ENCODE measurements around the gene GFOD1.
A peak's percentile ranks its signal among the peaks of the same experiment; 100 is the strongest.
"Not testable (repeated sequence)": the region's sequence is repeated elsewhere in the genome, so short reads cannot be mapped to it uniquely, and the experiment has no call there.

The GFOD1 gene

DNA sequence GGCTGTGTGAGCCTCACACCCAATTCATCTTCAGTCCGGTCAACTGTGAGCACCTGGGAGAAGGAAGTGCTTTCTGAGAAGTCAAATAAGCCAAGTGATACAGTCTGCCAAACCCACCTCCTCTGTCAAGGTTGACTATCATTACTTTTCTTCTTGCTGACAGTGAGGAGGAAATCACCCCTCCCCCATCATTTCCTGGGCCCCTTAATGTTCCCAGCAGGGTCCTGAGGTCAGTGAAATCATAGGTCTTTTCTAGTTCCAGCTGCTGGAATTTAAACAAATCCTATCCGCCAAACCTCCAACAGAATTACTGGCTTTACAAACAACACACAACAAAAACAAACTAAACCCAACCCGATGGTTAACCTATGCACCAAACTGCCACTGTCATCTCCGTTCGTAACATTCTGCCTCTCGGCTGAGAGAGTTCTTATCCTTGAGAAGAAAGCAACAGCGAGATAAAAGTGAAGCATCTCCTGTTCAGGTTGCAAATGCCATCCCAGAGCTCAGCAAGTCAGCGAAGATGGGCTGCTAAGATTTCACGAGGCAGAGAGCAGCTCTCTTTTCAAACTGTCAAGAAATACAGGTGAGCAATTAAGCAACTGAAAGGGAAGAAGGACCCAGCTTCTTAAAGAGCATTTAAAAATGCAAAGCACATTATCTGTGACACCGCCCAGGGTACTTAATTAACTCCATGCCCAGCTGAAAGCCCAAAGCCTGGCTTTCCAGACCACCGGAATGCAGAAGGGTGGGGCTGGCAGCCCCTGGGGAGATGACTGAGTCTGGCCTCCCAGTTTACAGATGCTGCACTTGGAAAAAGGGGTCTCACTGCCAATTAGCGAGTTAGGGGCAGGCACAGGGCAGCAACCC, 24.7 kb downstream of the GFOD1 start:
- no peak for DNase-seq

DNA sequence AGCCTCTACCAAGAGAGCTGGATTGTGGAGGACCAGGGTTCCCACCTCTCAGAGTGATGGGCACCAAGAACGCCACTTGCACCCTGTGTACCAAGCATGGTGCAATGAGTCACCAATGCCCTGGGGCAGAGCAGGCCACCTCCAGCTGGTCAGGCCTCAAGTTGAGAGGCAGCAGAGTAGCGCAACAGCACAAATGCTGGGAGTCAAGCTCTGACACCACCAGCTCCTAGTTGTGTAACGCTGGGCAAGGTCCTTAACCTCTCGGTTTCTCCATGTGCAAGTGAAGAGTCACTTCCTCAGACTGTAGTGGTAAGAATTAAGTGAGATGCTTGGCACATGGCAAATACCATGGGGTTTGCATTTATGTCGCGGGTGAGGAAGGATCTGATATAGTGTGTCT, 25.6 kb downstream of the GFOD1 start:
- DNase-seq = no peak

DNA sequence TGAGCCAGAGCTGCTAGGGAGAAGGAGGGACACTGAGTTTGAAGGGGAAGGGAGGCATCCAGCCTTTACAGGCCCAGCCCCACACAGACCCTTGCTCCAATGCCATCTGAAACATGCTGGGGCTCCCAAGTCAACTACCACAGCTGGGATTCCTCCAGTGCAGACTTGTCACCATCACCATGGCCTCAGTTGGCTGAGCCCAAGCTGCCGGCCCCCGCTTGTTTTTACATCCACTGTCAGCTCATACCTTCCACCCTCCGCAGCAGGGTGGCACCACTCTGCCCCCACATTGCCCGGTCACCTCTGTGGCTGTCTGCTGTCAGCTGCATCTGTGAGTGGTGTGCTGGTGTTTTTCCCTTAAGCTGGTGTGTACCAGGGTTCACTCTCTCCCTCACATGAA, 26.1 kb downstream of the GFOD1 start:
- no peak for DNase-seq

DNA sequence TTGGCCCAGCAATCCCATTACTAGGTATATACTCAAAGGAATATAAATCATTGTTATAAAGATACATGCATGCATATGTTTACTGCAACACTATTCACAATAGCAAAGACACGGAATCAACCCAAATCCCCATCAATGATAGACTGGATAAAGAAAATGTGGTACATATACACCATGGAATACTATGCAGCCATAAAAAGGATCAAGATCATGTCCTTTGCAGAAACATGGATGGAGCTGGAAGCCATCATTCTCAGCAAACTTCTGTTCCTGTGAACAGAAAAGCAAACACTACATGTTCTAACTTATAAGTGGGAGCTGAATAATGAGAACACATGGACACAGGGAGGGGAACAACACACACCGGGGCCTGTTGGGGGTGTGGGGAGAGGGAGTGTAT, 27.1 kb downstream of the GFOD1 start:
- not testable (repeated sequence) for DNase-seq

DNA sequence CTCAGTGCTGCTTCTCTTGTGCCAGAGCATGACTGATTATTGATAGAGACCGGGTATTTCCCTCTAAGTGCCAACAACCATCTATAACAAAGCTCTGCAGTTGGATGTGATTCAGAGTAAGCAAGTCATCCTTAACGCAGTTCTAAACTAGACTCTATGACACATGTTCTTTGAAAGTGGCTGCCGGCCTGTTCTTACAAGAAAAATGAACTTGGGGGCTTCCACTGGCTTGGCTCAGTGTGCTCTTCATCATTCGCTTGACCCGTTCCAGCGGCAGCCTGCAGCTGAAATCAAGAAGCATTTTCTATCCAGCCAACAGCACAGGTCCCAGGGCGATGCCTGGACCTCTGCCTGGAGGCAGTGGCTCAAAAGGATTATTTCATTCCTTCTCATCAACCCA, 29.8 kb downstream of the GFOD1 start:
- no peak for DNase-seq

DNA sequence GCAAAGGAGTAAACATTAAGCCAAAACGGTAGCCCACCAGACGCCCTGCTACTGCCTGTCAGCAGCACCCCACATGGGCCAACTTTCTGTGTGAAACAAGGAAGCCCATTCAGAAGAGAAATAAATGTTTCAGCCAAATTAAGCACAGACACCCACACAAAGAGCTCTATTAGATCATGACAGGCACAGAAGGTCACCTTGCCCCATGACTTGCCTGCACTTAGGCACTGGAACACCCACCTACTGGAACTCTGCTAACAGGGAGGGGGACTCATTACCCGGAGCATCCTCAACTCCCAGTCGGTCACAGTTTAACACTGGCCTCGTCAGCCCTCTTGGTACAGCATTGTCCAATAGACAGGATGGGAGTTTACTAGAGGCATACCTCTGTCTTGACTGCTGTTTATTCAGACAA, 31.8 kb downstream of the GFOD1 start:
- DNase-seq = no peak

DNA sequence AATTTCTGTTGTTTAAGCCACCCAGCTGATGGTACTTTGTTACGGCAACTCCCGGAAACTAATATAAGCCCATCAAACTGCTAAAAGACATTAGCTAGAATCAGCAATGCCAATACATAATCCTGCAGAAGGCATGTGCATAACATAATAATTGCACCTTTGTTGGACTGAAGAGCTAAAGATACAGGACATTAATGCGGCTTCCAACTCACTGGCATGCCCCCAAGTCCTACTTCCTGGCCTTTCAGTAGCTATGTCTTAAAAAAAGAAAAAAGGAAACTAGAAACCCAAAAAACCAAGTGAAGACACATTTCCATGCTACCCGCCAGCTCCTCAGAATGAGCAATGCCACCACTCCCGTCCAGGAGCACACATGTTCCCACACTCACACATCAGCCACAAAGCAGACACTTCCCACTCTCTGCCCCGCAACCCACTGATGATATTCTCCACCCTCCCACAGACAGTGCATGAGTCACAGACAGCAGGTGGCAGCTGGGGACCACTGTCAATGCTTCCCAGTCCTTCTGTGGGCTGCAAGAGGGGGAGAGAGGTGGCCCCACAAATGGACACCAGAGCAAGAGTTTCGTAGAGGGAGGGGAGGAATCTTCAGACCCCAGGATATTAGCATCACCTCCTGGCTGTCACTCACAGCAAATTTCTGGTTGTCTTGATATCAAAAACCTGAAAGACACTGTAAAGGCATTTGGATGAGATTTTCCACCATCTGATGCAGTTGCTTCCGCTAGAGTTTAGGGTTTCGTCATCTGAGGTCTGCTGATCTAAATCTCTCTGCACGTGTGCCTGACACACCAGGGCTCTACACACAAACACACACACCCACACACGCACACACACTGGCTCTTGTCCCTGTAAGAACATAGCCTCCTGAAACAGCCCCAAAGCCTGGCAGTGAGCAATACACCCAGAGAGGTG, 32.8 kb downstream of the GFOD1 start:
- DNase-seq = no peak

DNA sequence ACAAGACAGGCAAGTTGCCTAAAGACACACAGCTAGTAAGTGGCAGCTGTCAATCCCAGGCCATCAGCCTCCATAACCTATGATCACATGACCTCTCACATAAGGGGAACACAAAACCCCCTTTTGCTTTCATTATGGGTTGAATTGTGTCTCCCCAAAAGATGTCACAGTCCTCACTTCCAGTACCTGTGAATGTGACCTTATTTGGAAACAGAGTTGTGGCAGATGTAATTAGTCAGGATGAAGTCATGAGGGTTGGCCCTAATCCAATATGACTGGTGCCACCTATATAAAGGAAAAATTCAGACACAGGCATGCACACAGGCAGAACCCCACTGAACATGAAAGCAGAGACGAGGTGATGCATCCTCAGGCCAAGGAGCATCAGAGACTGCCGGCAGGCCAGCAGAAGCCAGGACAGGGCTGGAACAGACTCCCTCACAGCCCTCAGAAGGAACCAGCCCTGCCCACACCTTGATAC, 33.6 kb downstream of the GFOD1 start:
- DNase-seq = peak; percentile 50

DNA sequence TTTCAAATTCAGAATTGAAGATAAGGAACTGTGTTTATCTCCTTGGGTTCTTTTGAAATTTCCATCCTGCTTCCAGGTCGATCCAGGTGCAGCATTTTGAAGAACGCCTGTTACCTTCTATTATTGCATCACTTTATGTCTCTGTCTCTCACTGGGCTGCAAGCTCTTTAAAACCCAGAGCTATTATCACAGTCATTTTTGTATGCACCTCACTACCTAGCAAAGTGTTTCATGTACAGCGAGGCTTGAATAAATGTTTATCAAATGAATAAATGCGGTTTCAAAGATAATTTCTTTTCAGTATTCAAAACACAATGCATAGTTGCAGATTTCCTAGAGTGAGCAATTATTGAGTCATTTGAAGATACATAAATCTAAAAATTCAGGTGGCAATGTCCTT, 34.2 kb downstream of the GFOD1 start:
- no peak for DNase-seq

DNA sequence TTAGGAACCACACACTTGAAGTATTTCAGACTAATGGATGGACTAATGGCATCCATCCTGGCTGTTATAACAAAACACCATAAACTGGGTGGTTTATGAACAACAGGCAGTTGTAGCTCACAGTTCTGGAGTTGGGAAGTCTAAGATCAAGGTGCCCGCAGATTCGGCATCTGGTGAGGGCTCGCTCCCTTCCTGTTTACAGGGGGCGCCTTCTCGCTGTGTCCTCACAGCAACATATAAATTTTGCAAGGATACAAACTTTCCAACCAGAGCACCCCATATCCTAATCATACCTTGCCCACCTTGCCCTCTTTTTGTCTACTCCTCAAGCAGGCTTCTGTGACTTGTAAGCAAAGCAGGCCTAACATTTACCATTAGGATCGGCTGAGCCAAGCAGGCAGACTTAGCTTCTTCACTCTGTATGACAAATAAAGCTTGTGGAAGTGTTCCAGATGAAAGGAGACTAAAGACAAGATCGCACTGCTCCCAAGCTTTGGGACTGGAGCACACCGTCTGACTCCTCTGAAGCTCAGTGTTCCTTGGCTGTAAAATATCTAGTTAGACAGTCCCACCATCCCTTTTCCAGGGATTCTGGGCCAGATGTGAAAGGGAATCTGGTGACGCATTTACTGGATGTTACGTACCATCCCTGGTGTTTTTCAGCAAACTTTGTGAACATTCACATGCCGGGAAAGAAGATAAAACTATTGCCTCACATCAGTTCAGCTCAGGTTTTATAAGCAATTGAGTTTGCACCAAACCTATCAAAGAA, 34.9 kb downstream of the GFOD1 start:
- no peak for DNase-seq

DNA sequence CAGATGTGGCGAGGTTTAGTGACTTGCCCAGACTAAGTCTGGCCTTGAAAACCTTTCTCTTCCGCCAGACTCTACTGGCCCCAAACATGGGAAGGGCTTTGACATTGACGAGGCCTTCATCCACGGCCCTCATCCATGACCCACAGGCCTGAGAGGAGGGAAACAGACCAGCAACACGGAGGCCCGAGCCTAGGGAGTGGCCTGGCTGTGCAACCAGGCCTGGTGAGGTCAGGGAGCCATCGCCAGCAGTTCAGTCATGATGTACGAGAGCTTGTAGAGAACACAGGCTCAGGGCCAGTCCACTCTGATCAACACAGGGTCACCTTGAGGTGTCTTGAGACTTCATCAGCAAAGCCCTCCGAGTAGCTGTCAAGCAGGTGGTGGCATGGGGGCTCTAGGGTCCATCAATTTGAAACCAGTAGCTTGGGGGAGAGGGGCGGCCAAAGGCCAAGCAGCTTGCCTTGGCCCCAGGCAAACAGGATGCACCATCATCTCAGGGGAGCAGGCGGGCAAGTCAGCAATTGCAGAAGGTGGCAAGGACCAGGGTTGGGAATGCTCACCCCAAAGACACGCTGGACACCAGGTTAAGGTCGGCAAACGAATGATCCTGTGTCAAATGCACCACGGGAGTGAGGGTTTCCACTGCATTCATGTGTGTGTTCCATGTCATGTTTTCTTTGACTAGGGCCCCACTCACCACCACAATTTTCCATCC, 36.1 kb downstream of the GFOD1 start:
- no peak for DNase-seq

DNA sequence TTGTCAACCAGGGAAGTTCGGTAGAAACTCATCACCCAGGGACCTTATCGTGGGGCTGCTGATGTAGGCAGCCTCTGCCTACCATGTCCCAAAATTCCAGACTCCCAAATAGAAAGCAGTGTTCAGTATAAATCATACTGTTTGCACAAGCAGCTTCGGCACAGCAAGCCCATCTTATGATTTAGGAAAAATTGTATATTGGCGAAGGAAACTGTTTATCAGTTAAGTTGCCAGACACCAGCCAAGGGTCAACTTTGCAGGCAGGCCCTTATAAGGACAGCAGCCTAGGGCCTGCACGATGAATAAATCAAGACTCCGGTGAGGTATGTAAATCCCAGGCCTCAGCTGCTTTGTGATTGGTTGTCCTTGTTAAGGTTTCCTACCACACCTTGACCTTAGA, 36.8 kb downstream of the GFOD1 start:
- DNase-seq = no peak

DNA sequence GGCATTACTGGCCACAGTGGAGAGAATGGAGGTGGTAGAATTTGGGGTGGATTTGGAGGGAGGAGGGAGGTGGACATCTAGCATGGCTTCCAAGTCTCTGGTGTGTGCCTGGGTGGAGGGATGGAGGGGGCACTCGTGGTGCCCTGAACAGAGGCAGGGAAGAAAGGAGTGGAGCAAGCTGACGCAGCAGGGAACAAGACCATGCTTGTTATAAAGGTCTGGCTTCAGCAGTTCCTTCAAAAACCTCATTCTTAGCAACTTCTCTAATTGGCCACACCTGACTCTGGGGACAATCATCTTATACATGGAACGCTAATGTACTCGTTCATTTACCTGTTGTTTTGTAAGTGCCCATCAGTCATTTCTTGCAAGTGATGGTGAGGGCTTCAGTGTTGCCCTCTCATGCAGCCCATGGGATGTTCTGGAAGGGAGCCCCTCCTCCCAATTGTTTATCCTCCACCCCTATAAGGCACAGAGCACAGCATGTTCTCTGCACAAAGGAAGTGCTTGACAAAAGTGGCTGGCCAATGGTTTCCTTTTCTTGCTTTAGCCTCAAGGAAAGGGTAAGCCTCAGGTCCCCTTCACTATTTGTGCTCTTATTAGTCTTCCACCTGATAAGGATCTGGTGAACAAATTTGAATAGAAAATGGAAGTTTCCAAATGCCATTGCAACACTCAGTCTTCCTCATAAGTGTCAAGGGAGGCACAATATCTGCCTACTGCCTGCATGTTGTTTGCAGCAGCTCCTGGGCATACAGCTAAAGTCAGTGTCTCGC, 39.3 kb downstream of the GFOD1 start:
- no peak for DNase-seq

DNA sequence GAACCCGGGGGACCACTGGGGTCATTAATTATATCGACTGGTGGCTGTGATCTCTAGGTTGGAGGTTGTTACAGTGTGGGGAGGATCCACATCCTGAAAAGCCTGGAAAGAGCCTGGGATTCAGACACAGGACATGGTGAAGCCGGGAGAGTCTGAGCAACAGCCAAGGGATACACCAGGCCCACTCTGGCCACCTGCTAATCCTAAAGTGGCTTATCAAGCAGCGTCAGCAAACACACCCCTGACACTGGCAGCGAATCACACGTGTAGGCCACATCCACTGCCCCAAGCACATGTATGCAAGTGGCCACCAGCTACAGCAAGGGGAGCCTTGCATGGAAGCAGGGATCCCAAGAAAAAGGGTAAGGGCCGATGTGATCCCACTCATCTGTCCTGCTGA, 41.0 kb downstream of the GFOD1 start:
- DNase-seq = no peak

DNA sequence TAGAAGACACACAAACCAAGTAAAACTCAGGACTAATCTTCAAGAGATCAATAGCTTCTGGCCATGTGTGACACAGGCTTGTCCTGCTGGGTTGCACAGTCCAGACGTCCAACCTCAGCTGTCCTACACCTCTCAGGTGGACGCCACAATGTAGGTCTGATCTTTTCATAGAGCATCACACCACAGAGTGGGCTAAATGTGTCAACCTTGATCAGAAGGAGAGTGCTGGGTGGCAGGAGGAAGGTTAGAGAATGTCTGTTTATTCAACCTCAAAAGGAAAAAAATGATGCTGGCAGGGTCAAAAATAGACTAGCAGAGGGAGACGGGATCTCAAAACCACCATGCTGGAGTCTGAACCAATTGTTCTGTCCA, 41.7 kb downstream of the GFOD1 start:
- no peak for DNase-seq

DNA sequence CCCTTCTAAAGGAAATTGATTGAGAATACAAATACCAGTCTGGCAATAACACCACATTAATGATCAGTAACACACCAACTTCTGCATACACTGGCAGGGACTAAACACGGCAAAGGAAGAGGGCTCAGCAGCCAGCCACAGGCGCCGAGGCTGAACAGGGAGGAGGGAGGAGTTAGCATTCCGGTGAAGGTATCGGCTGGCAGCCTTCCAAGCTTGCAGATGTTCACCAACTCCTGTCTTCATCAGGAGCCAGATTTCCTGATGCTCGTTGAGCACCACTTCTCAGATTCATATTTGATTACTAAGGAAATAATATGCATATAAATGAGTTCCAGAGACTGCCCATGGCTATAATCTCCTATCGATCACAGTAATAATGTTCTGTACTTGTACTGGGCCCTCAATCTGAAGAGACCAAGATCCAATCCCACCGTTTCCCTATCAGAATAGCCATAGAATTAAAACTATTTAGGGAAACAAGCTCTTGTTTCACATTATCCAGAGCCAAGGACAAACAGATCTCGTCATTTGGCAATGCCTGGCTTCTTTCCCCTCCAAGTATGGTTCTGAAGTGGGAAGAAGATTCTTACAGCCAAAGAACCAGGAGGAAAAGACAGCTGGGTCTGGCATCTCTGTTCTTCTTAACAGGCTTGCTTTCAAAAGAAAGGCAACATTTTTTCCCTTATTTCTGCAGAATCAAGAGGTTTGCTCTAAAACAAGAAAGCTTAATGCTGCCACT, 42.2 kb downstream of the GFOD1 start:
- peak; percentile 52 for DNase-seq

DNA sequence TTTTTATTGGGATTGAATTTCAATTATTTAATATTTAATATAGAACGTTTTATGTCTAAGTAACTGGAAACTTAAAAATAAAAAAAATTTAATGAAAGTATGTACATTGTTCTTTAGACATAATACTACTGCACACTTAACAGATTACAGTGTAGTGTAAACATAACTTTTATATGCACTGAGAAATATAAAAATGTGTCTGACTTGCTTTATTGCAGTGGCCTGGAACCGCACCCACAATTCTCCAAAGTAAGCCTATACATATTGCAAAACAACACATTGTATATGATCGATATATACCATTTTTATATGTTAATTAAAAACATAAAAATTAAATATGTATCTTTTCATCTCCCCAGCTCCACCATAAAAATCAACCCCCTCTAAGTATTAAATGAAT, 42.8 kb downstream of the GFOD1 start:
- no peak for DNase-seq

DNA sequence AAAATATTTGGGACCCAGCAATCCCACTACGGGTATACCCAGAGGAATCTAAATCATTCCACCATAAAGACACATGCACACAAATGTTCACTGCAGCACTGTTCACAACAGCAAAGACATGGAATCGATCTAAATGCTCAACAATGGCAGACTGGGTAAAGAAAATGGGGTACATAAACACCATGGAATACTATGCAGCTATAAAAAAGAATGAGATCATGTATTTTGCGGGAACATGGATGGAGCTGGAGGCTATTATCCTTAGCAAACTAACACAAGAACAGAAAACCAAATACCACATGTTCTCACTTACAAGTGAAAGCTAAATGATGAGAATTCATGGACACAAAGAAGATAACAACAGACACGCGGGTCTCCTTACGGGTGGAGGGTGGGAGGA, 43.4 kb downstream of the GFOD1 start:
- not testable (repeated sequence) for DNase-seq

DNA sequence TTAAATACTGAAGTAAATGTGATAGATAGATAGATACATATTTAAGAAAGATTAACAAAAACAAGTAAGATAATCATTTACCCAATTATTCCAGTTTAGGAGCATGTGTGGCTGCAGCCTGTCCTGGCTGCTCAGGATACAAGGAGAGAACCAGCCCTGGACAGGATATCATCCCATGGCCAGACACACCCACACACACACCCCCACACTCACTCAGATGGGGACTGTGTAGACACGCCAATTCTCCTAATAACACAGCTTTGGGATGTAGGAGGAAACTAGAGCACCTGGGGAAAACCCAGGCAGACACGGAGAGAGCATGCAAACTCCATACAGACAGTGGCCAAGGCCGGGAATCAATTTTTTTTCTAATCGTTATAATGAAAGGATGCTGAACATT, 45.6 kb downstream of the GFOD1 start:
- no peak for DNase-seq

DNA sequence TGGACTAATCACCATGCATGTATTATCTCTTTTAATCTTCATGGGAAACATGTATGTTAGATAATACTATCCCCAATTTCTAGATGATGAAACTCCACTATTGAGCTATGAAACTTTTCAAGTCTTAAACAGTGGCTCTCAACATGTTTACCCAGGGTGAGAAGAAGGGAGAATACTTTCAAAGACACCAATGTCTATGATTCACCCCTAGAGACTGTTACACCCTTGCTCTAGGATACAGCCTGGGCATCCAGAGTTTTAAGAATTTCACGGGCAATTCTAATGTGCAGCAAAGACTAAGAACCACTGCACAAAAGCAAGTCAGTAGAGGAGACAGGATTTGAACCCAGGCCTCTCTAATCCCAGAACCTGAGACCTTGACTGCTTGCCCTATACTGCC, 47.8 kb downstream of the GFOD1 start:
- DNase-seq = no peak

DNA sequence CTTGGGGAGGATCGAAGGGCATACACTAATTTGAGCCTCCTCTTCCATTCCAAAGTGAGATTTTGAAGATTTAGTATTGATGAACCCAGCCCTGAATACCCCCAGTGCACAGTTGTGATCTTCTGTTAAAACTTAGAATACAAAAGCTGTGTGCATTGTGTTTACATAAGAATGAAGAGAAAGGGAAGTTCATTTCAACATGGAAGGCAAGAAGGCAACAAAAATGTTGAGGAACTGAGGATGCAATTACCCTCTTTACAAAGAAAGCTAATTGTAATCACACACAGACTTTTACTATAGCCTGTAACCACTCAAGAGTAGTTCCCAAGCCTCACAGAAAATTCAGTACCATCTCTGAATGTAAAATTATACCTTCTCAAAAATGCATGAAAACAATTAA, 49.3 kb downstream of the GFOD1 start:
- DNase-seq = no peak
